WERI-Rb-1 (cell line): ENCODE results near the gene BRSK1.
"Not testable (repeated sequence)": the region's sequence is repeated elsewhere in the genome, so short reads cannot be mapped to it uniquely, and the experiment has no call there.

Source experiments
- DNase-seq: peaks from one replicate; pipeline ENCODE4 v3.0.0-alpha.2; 2020
- H3K27ac ChIP-seq: fragments of 250-450 bp; sonication (Bioruptor Pico); 2 replicates; pipeline ENCODE4 v1.5.1; 2020; ENCODE audit warnings: mild to moderate bottlenecking, moderate library complexity
- H3K27me3 ChIP-seq: fragments of 250-450 bp; sonication (Bioruptor Pico); 2 replicates; pipeline ENCODE4 v1.5.1; 2021; ENCODE audit warnings: mild to moderate bottlenecking, low read depth, moderate library complexity; ENCODE audit not compliant: insufficient read depth, severe bottlenecking
- H3K36me3 ChIP-seq: fragments of 250-450 bp; sonication (Bioruptor Pico); 2 replicates; pipeline ENCODE4 v1.5.1; 2020; ENCODE audit warnings: mild to moderate bottlenecking, moderate library complexity
- H3K4me3 ChIP-seq: 2 replicates; pipeline ENCODE4 v1.5.1; 2011; ENCODE audit warnings: low read depth, mild to moderate bottlenecking, control low read depth, low read length
- H3K9me3 ChIP-seq: fragments of 250-450 bp; sonication (Bioruptor Pico); 2 replicates; pipeline ENCODE4 v1.5.1; 2021; ENCODE audit warnings: mild to moderate bottlenecking, moderate library complexity; ENCODE audit not compliant: severe bottlenecking
- TF ChIP-seq, protein P1 (sequence below): IDR thresholded peaks from 2 replicates; pipeline ENCODE4 v1.5.1; 2011; ENCODE audit warnings: low read depth, mild to moderate bottlenecking, control low read depth, inconsistent platforms, low read length

BRSK1 gene

DNA sequence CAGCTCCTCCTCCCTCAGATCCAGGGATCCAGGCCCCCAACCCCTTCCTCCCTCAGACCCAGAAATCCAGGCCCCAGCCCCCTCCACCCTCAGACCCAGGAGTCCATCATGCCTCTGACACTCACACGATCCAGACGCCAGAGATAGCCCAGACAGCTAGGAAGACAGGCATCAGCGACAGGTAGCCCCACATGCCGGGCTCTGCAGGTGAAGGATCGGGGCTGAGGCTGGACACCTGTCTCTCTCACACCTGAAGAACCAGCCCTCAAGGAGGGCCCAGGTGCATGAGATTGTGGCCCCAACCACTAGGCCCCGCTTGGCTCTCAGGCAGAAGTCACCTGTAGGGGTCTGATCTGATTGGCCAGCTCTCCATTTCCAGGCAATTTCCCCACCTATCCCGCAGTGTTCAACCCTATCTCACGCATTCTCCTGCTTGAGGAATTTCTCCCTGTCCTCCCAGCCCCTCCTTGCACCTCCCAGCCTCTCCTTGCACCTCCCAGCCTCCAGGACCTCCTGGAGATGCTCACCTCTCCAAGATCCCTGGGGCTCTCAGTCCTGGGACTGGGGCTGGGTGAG lies 37.1 kb downstream of the BRSK1 start:
- TF ChIP-seq, protein P1, sequence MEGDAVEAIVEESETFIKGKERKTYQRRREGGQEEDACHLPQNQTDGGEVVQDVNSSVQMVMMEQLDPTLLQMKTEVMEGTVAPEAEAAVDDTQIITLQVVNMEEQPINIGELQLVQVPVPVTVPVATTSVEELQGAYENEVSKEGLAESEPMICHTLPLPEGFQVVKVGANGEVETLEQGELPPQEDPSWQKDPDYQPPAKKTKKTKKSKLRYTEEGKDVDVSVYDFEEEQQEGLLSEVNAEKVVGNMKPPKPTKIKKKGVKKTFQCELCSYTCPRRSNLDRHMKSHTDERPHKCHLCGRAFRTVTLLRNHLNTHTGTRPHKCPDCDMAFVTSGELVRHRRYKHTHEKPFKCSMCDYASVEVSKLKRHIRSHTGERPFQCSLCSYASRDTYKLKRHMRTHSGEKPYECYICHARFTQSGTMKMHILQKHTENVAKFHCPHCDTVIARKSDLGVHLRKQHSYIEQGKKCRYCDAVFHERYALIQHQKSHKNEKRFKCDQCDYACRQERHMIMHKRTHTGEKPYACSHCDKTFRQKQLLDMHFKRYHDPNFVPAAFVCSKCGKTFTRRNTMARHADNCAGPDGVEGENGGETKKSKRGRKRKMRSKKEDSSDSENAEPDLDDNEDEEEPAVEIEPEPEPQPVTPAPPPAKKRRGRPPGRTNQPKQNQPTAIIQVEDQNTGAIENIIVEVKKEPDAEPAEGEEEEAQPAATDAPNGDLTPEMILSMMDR: no peak
- Histone ChIP-seq H3K36me3 (no peaks in the 10 kb centered on the region), H3K9me3 (no peaks in the 10 kb centered on the region), H3K27me3 (no peaks in the 10 kb centered on the region), H3K27ac (no peak overlapping the region), H3K4me3 (no peak overlapping the region)
- DNase-seq: no peak

DNA sequence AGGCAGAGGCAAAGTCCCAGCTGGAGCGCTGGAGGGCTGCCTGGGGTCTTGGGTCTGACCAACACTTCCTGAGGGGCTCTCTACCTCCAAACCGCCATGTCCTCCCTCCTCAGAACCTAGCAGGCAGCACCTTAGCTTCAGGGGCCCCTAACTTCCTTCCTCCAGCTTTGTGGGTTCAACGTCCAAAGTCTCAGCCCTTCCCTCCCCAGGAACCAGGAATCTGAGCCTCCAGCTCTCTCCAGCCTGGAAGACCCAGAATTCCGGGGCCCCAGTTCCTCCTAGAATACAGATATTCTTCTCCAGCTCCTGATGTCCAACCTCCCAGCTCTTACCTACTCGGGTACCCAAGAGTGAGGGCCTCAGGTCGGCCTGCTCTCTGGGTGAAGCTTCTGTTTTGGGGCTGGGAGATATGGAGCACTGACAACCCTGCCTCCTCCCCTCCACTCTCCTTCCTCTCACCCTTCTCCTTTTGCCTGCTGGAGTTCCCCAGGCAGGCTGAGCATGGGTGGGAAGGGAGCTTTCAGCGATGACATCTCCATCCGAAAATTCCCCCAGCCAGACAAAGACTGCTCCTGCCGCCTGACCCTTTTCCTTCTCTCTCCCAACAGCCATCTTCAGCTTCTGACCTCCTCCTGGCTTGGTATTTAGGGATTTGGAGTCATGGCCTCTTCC lies 37.8 kb downstream of the BRSK1 start:
- TF ChIP-seq, protein P1: no peak
- DNase-seq: no peak
- no peaks in the 10 kb centered on the region for H3K9me3 ChIP-seq
- no peaks in the 10 kb centered on the region for H3K36me3 ChIP-seq
- no peaks in the 10 kb centered on the region for H3K27me3 ChIP-seq
- H3K27ac ChIP-seq: no peak overlapping the region
- no peak overlapping the region for H3K4me3 ChIP-seq

GRCh38 chr19:55322204-55322885 lies 38.5 kb downstream of the BRSK1 start:
- no peak for DNase-seq
- TF ChIP-seq, protein P1: no peak
- Histone ChIP-seq H3K27me3 (no peaks in the 10 kb centered on the region), H3K4me3 (no peak overlapping the region), H3K9me3 (no peaks in the 10 kb centered on the region), H3K36me3 (no peaks in the 10 kb centered on the region), H3K27ac (no peak overlapping the region)

DNA sequence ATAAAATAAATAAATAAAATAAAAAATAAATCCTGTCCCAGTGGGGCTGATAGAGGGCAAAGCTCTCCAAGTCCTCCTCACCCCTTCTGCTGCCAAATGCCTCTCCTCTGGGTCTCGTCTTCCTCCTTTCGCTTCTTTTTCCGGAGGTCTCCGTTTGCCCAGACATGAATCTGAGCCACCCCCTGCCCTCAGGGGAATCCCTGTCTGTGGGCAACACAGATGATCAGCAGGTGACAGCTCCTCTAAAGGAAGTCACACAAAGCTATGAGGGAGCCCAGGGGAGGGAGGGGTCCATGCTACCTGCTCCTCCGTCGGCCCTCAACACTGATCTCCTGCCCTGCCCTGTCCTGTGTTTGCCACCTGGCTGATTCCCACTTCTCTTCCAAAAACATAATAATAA lies 40.9 kb downstream of the BRSK1 start:
- Histone ChIP-seq H3K27ac (no peak overlapping the region), H3K4me3 (no peak overlapping the region)
- TF ChIP-seq, protein P1: no peak

GRCh38 chr19:55325172-55325571 lies 41.4 kb downstream of the BRSK1 start, which contains the start of gene TMEM150B:
TSS of gene TMEM150B (minus strand) at chr19:55325341. CDS start at chr19:55321036, 4,305 bp downstream.
- DNase-seq: no peak
- no peak within 1 kb of the TSS for H3K4me3 ChIP-seq
- no peaks in the 10 kb centered on the region for H3K27me3 ChIP-seq
- H3K36me3 ChIP-seq: no peaks in the 10 kb centered on the region
- TF ChIP-seq, protein P1: no peak
- H3K27ac ChIP-seq: no peak within 1 kb of the TSS
- H3K9me3 ChIP-seq: no peaks in the 10 kb centered on the region

More for the DNA sequence above, 40.9 kb downstream of the BRSK1 start:
- Histone ChIP-seq H3K9me3 (no peaks in the 10 kb centered on the region), H3K36me3 (no peaks in the 10 kb centered on the region), H3K27me3 (no peaks in the 10 kb centered on the region)
- no peak for DNase-seq

DNA sequence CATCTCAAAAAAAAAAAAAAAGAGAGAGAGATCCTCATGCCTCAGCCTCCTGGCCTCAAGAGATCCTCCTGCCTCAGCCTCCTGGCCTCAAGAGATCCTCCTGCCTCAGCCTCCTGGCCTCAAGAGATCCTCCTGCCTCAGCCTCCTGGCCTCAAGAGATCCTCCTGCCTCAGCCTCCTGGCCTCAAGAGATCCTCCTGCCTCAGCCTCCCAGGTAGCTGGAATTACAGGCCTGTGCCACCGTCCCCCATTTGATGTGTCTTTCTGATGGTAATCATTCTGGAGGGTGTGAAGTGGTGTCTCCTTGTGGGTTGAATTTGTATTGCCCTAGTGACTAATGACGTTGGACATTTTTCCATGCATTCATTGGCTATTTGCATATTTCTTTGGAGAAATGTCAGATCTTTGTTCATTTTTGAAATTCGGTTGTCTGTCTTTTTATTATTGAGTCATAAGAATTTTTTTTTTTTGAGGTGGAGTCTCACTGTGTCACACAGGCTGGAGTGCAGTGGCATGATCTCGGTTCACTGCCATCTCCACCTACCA lies 45.0 kb downstream of the BRSK1 start:
- not testable (repeated sequence) for H3K4me3 ChIP-seq, DNase-seq, H3K9me3 ChIP-seq, H3K27me3 ChIP-seq, H3K36me3 ChIP-seq, H3K27ac ChIP-seq

DNA sequence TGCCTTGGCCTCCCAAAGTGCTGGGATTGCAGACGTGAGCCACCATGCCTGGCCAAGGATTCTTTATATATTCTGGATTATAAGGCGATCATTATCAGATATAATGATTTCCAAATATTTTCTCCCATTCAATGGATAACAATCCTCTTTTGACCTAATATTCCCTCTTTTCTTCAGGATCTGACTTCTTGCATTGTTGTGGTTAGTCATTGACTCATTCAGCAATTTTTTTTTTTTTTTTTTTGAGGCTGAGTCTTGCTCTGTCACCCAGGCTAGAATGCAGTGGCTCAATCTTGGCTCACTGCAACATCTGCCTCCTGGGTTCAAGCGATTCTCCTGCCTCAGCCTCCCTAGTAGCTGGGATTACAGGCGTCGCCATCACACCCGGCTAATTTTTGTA lies 46.0 kb downstream of the BRSK1 start:
- H3K27me3 ChIP-seq, H3K27ac ChIP-seq, H3K36me3 ChIP-seq, H3K4me3 ChIP-seq, DNase-seq, H3K9me3 ChIP-seq: not testable (repeated sequence)
